ENCODE results near the gene LHPP.

DNA sequence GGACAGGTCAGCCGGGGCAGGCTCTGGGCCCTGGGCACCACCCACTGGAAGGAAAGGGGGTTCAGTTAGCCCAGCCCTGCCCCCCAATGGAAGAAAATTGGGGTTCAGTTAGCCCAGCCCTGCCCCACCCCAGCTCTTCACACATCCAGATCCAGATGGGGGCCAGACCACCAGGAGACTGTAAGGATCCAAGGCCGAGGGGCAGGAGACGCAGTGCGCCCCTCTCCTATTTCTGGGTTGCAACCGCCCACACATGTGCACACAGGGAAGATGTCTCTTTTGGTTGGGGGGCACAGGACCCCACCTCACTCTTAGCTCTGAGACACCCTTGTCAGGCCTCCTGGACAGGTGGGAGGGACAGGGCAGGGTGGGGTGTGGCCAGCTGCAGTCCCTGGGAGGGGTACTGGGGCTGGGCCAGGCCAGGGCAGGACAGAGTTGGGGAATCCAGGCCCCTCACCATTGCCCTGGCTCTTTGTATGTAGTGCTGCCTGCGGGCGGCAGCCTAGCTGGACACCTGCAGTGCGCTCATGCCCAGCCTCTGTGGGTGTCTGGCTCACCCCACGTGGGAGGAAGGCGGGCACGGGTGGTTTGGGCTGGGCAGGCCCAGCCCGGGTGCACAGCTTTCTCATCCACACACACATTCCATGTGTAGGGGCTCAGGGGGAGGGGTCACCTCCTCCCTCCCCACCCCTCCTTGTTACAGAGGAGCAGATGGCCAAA is 141.2 kb downstream of the LHPP start:
- TF ChIP-seq NR2F1 (conservative IDR thresholded peaks at IDR 0.05) (no peak), POLR2A (IDR thresholded peaks at IDR 0.05; ENCODE audit: low read depth, low read length) (no peak), SIN3A (IDR thresholded peaks at IDR 0.05; ENCODE audit: low read depth, low read length) (no peak), MTA2 (IDR thresholded peaks at IDR 0.05; ENCODE audit: low read depth) (no peak), SPI1 (IDR thresholded peaks at IDR 0.05; ENCODE audit: borderline replicate concordance, insufficient read depth, low read depth, low read length) (no peak), BMI1 (IDR thresholded peaks at IDR 0.05; ENCODE audit: borderline replicate concordance) (no peak), HCFC1 (IDR thresholded peaks at IDR 0.05; ENCODE audit: low read length) (no peak), BCLAF1 (IDR thresholded peaks at IDR 0.05) (no peak)
- TF ChIP-seq, protein P1, sequence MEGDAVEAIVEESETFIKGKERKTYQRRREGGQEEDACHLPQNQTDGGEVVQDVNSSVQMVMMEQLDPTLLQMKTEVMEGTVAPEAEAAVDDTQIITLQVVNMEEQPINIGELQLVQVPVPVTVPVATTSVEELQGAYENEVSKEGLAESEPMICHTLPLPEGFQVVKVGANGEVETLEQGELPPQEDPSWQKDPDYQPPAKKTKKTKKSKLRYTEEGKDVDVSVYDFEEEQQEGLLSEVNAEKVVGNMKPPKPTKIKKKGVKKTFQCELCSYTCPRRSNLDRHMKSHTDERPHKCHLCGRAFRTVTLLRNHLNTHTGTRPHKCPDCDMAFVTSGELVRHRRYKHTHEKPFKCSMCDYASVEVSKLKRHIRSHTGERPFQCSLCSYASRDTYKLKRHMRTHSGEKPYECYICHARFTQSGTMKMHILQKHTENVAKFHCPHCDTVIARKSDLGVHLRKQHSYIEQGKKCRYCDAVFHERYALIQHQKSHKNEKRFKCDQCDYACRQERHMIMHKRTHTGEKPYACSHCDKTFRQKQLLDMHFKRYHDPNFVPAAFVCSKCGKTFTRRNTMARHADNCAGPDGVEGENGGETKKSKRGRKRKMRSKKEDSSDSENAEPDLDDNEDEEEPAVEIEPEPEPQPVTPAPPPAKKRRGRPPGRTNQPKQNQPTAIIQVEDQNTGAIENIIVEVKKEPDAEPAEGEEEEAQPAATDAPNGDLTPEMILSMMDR (IDR thresholded peaks at IDR 0.05 in 2 of 3, conservative IDR thresholded peaks at IDR 0.05 in 1 of 3; ENCODE audit: control insufficient read depth in 2 of 3, extremely low read depth in 1 of 3, insufficient read depth in 1 of 3, low read depth in 3 of 3, low read length in 3 of 3), result no peak
- TF ChIP-seq, protein P2, sequence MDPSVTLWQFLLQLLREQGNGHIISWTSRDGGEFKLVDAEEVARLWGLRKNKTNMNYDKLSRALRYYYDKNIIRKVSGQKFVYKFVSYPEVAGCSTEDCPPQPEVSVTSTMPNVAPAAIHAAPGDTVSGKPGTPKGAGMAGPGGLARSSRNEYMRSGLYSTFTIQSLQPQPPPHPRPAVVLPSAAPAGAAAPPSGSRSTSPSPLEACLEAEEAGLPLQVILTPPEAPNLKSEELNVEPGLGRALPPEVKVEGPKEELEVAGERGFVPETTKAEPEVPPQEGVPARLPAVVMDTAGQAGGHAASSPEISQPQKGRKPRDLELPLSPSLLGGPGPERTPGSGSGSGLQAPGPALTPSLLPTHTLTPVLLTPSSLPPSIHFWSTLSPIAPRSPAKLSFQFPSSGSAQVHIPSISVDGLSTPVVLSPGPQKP (IDR thresholded peaks at IDR 0.05; ENCODE audit: low read depth, low read length), result no peak
- TF ChIP-seq, protein P3, sequence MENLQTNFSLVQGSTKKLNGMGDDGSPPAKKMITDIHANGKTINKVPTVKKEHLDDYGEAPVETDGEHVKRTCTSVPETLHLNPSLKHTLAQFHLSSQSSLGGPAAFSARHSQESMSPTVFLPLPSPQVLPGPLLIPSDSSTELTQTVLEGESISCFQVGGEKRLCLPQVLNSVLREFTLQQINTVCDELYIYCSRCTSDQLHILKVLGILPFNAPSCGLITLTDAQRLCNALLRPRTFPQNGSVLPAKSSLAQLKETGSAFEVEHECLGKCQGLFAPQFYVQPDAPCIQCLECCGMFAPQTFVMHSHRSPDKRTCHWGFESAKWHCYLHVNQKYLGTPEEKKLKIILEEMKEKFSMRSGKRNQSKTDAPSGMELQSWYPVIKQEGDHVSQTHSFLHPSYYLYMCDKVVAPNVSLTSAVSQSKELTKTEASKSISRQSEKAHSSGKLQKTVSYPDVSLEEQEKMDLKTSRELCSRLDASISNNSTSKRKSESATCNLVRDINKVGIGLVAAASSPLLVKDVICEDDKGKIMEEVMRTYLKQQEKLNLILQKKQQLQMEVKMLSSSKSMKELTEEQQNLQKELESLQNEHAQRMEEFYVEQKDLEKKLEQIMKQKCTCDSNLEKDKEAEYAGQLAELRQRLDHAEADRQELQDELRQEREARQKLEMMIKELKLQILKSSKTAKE (IDR thresholded peaks at IDR 0.05; ENCODE audit: low read depth, poor library complexity, severe bottlenecking), result no peak
- TF ChIP-seq, protein P4, sequence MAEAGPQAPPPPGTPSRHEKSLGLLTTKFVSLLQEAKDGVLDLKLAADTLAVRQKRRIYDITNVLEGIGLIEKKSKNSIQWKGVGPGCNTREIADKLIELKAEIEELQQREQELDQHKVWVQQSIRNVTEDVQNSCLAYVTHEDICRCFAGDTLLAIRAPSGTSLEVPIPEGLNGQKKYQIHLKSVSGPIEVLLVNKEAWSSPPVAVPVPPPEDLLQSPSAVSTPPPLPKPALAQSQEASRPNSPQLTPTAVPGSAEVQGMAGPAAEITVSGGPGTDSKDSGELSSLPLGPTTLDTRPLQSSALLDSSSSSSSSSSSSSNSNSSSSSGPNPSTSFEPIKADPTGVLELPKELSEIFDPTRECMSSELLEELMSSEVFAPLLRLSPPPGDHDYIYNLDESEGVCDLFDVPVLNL (IDR thresholded peaks at IDR 0.05; ENCODE audit: low read depth, low read length), result no peak
